AG04449 (cell line): Measurements from ENCODE around the gene PALMD.

Source experiments
- CTCF ChIA-PET: fragments of 350-600 bp; formaldehyde crosslinking; extraction: SDS; loops from one replicate; lab custom pipeline; 2021; ENCODE audit warnings: antibody characterized with exemption; lab: Yijun Ruan, JAX
- POLR2A ChIA-PET: fragments of 400-600, 350-600 bp; formaldehyde crosslinking; extraction: SDS; loops from one replicate; lab custom pipeline; 2020; ENCODE audit warnings: antibody characterized with exemption, inconsistent platforms; lab: Yijun Ruan, JAX
- DNase-seq: peaks from one replicate; pipeline ENCODE4 v3.0.0-alpha.2; 2010; ENCODE audit warnings: low read depth, low spot score
- H3K4me3 ChIP-seq: 2 replicates; pipeline ENCODE4 v1.5.1; 2011; ENCODE audit warnings: low read depth, mild to moderate bottlenecking, control low read depth, low read length
- CTCF ChIP-seq: IDR thresholded peaks from one replicate; pipeline ENCODE4 v1.5.1; 2011; ENCODE audit warnings: mild to moderate bottlenecking, moderate library complexity, low read length, control low read depth, inconsistent platforms; ENCODE audit not compliant: insufficient read depth; ENCODE audit errors: missing control alignments

PALMD gene

GRCh38 chr1:99659755-99660210, 13.9 kb downstream of the PALMD start:
- TF ChIP-seq CTCF: no peak
- CTCF ChIA-PET: interaction anchor here (1.4 to 2.1 kb wide), 3 partner anchors 9 to 178 kb away, joined by 4 to 6 read pairs (median 4); no protein-coding TSS in a partner anchor
- DNase-seq: peak; percentile 24
- POLR2A ChIA-PET: no interaction called here
- H3K4me3 ChIP-seq: no peak overlapping the region

GRCh38 chr1:99660496-99660895, 14.6 kb downstream of the PALMD start:
- CTCF ChIA-PET: interaction anchor here (0.8 to 2.1 kb wide), 3 partner anchors 9 to 179 kb away, joined by 3 to 6 read pairs (median 4); no protein-coding TSS in a partner anchor
- no peak for DNase-seq
- no peak overlapping the region for H3K4me3 ChIP-seq
- POLR2A ChIA-PET: interaction anchor here (0.6 kb wide), 1 partner anchor 99 kb away, joined by 3 read pairs; no protein-coding TSS in a partner anchor
- no peak for TF ChIP-seq CTCF

GRCh38 chr1:99661780-99662179, 15.9 kb downstream of the PALMD start:
- H3K4me3 ChIP-seq: no peak overlapping the region
- POLR2A ChIA-PET: no interaction called here
- no peak for TF ChIP-seq CTCF
- CTCF ChIA-PET: no interaction called here
- DNase-seq: no peak

- no peak overlapping the region for H3K4me3 ChIP-seq
- CTCF ChIA-PET: no interaction called here
- TF ChIP-seq CTCF: no peak
- peak; percentile 72 for DNase-seq
- POLR2A ChIA-PET: no interaction called here
Observed at GRCh38 chr1:99662539-99663080, 16.7 kb downstream of the PALMD start.

- H3K4me3 ChIP-seq: no peak overlapping the region
- no peak for TF ChIP-seq CTCF
- ChIA-PET CTCF (interaction anchor here (3.2 kb wide), 1 partner anchor 22 kb away, joined by 11 read pairs; no protein-coding TSS in a partner anchor), POLR2A (no interaction called here)
- DNase-seq: no peak
Observed at GRCh38 chr1:99663501-99663900, 17.6 kb downstream of the PALMD start.

- TF ChIP-seq CTCF: no peak
- DNase-seq: no peak
- ChIA-PET CTCF (interaction anchor here (1.8 to 3.2 kb wide), 2 partner anchors 8 to 20 kb away, joined by 4 to 11 read pairs; no protein-coding TSS in a partner anchor), POLR2A (no interaction called here)
- no peak overlapping the region for H3K4me3 ChIP-seq
Observed at GRCh38 chr1:99665212-99665611, 19.3 kb downstream of the PALMD start.
